OCI-LY1 (cell line): Measurements from ENCODE around the gene RABGAP1L.

Source experiments
- CTCF ChIP-seq: fragments of 200-600 bp; sonication (generic), shearing (Covaris generic); IDR thresholded peaks from 2 replicates; pipeline ENCODE4 v1.5.1; 2017; ENCODE audit warnings: mild to moderate bottlenecking, antibody characterized with exemption, low read length, moderate library complexity, mixed read lengths
- EZH2 ChIP-seq: fragments of 200-600 bp; sonication (generic), shearing (Covaris generic); IDR thresholded peaks from 2 replicates; pipeline ENCODE4 v1.8.0; 2017; ENCODE audit warnings: borderline replicate concordance, mixed run types, mild to moderate bottlenecking, antibody characterized with exemption, low read length, moderate library complexity, mixed read lengths

GRCh38 chr1:174376030-174376429 is 216.7 kb downstream of the RABGAP1L start:
- no peak for TF ChIP-seq CTCF
- TF ChIP-seq EZH2: no peak
